Measurements from ENCODE around the gene RIPOR2. TPM values are rescaled to one million over a fixed set of nuclear protein-coding genes. Genes with fewer than 3 reads are reported as not detected.
"Not testable (repeated sequence)": the region's sequence is repeated elsewhere in the genome, so short reads cannot be mapped to it uniquely, and the experiment has no call there.

The RIPOR2 gene
- total and polyA plus RNA-seq, 2 donors (not counting 3 experiments of a cell fraction or from before 2014, with no cell fraction given): 0.10 TPM; not detected in 1

DNA sequence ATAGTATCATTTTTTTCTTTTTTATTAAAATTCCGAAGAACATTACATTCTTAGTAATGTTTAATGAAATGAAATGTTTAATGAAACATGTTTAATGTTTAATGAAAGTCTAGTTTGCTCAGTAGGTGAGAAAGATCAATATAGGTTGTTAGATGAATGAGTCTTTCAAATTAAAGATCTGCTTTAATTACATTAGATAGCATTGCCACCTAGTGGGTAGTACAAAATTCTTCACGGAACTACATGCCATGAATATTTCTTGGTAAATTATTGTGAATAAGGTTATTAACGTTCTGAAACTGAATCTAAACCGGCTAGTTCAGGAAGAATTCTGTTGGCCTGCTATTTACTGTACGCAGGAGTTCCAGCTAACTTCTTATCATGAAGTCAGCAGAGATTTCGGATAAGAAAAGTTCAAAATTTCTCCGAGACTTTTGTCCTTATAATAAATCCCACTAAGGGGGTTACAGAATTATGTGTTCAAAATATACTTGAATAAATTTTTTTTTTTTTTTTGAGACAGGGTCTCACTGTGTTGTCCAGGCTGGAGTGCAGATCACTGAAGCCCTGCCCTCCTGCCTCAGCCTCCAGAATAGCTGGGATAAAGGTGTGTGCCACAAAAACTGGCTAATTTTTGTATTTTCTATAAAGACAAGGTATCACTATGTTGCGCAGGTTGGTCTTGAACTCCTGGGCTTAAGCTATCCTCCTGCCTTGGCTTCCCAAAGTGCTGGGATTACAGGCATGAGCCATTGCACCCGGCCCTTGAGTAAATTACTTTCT, 168.9 kb downstream of the RIPOR2 start:
- H3K27ac ChIP-seq (ENCODE audit: insufficient read depth, low read depth, low read length): no peak overlapping the region
- TF ChIP-seq, protein P1, sequence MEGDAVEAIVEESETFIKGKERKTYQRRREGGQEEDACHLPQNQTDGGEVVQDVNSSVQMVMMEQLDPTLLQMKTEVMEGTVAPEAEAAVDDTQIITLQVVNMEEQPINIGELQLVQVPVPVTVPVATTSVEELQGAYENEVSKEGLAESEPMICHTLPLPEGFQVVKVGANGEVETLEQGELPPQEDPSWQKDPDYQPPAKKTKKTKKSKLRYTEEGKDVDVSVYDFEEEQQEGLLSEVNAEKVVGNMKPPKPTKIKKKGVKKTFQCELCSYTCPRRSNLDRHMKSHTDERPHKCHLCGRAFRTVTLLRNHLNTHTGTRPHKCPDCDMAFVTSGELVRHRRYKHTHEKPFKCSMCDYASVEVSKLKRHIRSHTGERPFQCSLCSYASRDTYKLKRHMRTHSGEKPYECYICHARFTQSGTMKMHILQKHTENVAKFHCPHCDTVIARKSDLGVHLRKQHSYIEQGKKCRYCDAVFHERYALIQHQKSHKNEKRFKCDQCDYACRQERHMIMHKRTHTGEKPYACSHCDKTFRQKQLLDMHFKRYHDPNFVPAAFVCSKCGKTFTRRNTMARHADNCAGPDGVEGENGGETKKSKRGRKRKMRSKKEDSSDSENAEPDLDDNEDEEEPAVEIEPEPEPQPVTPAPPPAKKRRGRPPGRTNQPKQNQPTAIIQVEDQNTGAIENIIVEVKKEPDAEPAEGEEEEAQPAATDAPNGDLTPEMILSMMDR (IDR thresholded peaks at IDR 0.05; ENCODE audit: extremely low read depth in 1 of 2, insufficient read depth in 1 of 2, low read depth in 1 of 2, low read length in 2 of 2): peak; percentile 17 to 31
- TF ChIP-seq MYC (IDR thresholded peaks at IDR 0.05; ENCODE audit: low read depth, low read length) (no peak), GATA2 (IDR thresholded peaks at IDR 0.05; ENCODE audit: insufficient read depth, insufficient read length, low read depth, low read length) (no peak)
- H3K4me2 ChIP-seq (ENCODE audit: insufficient read depth, low read length): no peak overlapping the region
- intact Hi-C loops (cut with micrococcal nuclease): loop anchor here (1.0 to 2.0 kb wide), 6 partner anchors 46 to 336 kb away; no protein-coding TSS in a partner anchor
- BruUV-seq (replicated peaks): no TSS peak
- CTCF ChIA-PET: interaction anchor here (0.8 to 7.5 kb wide), 10 partner anchors 24 to 251 kb away, joined by 3 to 99 read pairs (median 4); partner anchors contain the start of gene C6orf62
- no peaks in the 10 kb centered on the region for H3K4me1 ChIP-seq (ENCODE audit: control insufficient read depth, extremely low read depth, insufficient read depth, low read length)
- no peak overlapping the region for H3K4me3 ChIP-seq (replicated peaks in 1 of 3; ENCODE audit: insufficient read depth in 1 of 3, low read depth in 1 of 3, low read length in 3 of 3)
- POLR2A ChIA-PET: interaction anchor here (1.3 kb wide), 1 partner anchor 47 kb away, joined by 3 read pairs; no protein-coding TSS in a partner anchor
- H3K79me2 ChIP-seq (ENCODE audit: control insufficient read depth, insufficient read depth, low read length): no peaks in the 10 kb centered on the region
- H3K9ac ChIP-seq (replicated peaks; ENCODE audit: extremely low read depth, insufficient read depth, low read length): no peak overlapping the region
- H3K36me3 ChIP-seq (ENCODE audit: control insufficient read depth in 2 of 2, extremely low read depth in 1 of 2, insufficient read depth in 2 of 2, low read length in 2 of 2): no peaks in the 10 kb centered on the region
- no peaks in the 10 kb centered on the region for H3K9me3 ChIP-seq (replicated peaks; ENCODE audit: control insufficient read depth, insufficient read depth, low read length)
- no peaks in the 10 kb centered on the region for H3K9me1 ChIP-seq (replicated peaks; ENCODE audit: control insufficient read depth, extremely low read depth, insufficient read depth, low read length)
- DNase-seq (ENCODE audit: low read depth, low spot score) (peak; percentile 44), FAIRE-seq (peak; percentile 21)
- no peak overlapping the region for H2AFZ ChIP-seq (ENCODE audit: low read depth, low read length)
- H3K27me3 ChIP-seq (ENCODE audit: control insufficient read depth in 2 of 2, insufficient read depth in 2 of 2, low read length in 2 of 2): no peaks in the 10 kb centered on the region
- no peaks in the 10 kb centered on the region for H4K20me1 ChIP-seq (replicated peaks; ENCODE audit: control insufficient read depth, extremely low read depth, insufficient read depth, low read length)
- dilution Hi-C loops (cut with MboI; ENCODE audit: extremely low pct_ligation_motif_present, low sequenced_read_pairs): no loop called here

DNA sequence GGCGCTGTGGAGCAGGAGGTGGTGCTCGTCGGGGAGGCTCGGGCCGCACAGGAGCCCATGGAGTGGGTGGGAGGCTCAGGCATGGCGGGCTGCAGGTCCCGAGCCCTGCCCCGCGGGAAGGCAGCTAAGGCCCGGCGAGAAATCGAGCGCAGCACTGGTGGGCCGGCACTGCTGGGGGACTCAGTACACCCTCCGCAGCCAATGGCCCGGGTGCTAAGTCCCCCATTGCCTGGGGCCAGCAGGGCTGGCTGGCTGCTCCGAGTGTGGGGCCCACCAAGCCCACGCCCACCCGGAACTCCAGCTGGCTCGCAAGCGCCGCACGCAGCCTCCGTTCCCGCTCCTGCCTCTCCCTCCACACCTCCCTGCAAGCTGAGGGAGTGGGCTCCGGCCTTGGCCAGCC, 169.8 kb downstream of the RIPOR2 start:
- H3K9me1 ChIP-seq (replicated peaks; ENCODE audit: control insufficient read depth, extremely low read depth, insufficient read depth, low read length); BruUV-seq (replicated peaks); H2AFZ ChIP-seq (ENCODE audit: low read depth, low read length); H3K4me3 ChIP-seq (replicated peaks in 1 of 3; ENCODE audit: insufficient read depth in 1 of 3, low read depth in 1 of 3, low read length in 3 of 3); FAIRE-seq; H3K4me2 ChIP-seq (ENCODE audit: insufficient read depth, low read length); H3K79me2 ChIP-seq (ENCODE audit: control insufficient read depth, insufficient read depth, low read length); H3K36me3 ChIP-seq (ENCODE audit: control insufficient read depth in 2 of 2, extremely low read depth in 1 of 2, insufficient read depth in 2 of 2, low read length in 2 of 2); DNase-seq (ENCODE audit: low read depth, low spot score); H3K4me1 ChIP-seq (ENCODE audit: control insufficient read depth, extremely low read depth, insufficient read depth, low read length); H4K20me1 ChIP-seq (replicated peaks; ENCODE audit: control insufficient read depth, extremely low read depth, insufficient read depth, low read length); dilution Hi-C loops (cut with MboI; ENCODE audit: extremely low pct_ligation_motif_present, low sequenced_read_pairs); H3K27me3 ChIP-seq (ENCODE audit: control insufficient read depth in 2 of 2, insufficient read depth in 2 of 2, low read length in 2 of 2); H3K9ac ChIP-seq (replicated peaks; ENCODE audit: extremely low read depth, insufficient read depth, low read length); H3K9me3 ChIP-seq (replicated peaks; ENCODE audit: control insufficient read depth, insufficient read depth, low read length); H3K27ac ChIP-seq (ENCODE audit: insufficient read depth, low read depth, low read length): not testable (repeated sequence)
- POLR2A ChIA-PET: interaction anchor here (1.3 kb wide), 1 partner anchor 46 kb away, joined by 3 read pairs; no protein-coding TSS in a partner anchor
- intact Hi-C loops (cut with micrococcal nuclease): loop anchor here (1.0 to 2.0 kb wide), 6 partner anchors 45 to 335 kb away; no protein-coding TSS in a partner anchor
- CTCF ChIA-PET: interaction anchor here (0.8 to 7.5 kb wide), 10 partner anchors 9 to 252 kb away, joined by 3 to 99 read pairs (median 4); partner anchors contain the start of gene C6orf62

DNA sequence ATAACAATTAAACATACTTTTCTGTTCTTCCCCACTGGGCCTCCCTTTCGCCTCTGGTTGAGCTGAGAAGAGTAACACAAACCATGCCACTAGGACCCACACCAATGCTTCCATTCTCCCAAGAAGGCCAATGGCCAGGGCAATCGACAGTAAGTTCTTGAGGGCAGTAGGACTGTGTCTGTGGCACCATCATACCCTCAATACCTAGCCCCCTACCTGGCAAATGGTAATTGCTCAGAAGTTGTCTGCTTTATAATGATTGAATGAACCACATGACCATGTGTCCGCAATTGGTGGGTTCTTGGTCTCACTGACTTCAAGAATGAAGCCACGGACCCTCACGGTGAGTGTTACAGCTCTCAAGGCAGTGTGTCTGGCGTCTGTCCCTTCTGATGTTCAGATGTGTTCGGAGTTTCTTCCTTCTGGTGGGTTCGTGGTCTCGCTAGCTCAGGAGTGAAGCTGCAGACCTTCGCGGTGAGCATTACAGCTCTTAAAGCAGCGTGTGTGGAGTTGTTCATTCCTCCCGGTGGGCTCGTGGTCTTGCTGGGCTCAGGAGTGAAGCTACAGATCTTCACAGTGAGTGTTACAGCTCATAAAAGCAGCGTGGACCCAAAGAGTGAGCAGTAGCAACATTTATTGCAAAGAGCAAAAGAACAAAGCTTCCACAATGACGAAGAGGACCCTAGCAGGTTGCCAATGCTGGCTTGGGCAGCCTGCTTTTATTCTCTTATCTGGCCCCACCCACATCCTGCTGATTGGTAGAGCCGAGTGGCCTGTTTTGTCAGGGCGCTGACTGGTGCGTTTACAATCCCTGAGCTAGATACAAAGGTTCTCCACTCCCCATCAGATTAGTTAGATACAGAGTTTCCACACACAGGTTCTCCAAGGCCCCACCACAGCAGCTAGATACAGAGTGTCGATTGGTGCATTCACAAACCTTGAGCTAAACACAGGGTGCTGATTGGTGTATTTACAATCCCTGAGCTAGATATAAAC, 170.6 kb downstream of the RIPOR2 start:
- H3K9me1 ChIP-seq (replicated peaks; ENCODE audit: control insufficient read depth, extremely low read depth, insufficient read depth, low read length); H3K9me3 ChIP-seq (replicated peaks; ENCODE audit: control insufficient read depth, insufficient read depth, low read length); H3K4me1 ChIP-seq (ENCODE audit: control insufficient read depth, extremely low read depth, insufficient read depth, low read length); DNase-seq (ENCODE audit: low read depth, low spot score); H3K79me2 ChIP-seq (ENCODE audit: control insufficient read depth, insufficient read depth, low read length); intact Hi-C loops (cut with micrococcal nuclease); H3K4me2 ChIP-seq (ENCODE audit: insufficient read depth, low read length); H3K9ac ChIP-seq (replicated peaks; ENCODE audit: extremely low read depth, insufficient read depth, low read length); H3K36me3 ChIP-seq (ENCODE audit: control insufficient read depth in 2 of 2, extremely low read depth in 1 of 2, insufficient read depth in 2 of 2, low read length in 2 of 2); H4K20me1 ChIP-seq (replicated peaks; ENCODE audit: control insufficient read depth, extremely low read depth, insufficient read depth, low read length); FAIRE-seq; H3K27ac ChIP-seq (ENCODE audit: insufficient read depth, low read depth, low read length); dilution Hi-C loops (cut with MboI; ENCODE audit: extremely low pct_ligation_motif_present, low sequenced_read_pairs); H3K4me3 ChIP-seq (replicated peaks in 1 of 3; ENCODE audit: insufficient read depth in 1 of 3, low read depth in 1 of 3, low read length in 3 of 3); H3K27me3 ChIP-seq (ENCODE audit: control insufficient read depth in 2 of 2, insufficient read depth in 2 of 2, low read length in 2 of 2); H2AFZ ChIP-seq (ENCODE audit: low read depth, low read length): not testable (repeated sequence)
- ChIA-PET POLR2A (interaction anchor here (1.3 kb wide), 1 partner anchor 45 kb away, joined by 3 read pairs; no protein-coding TSS in a partner anchor), CTCF (interaction anchor here (1.1 to 7.5 kb wide), 7 partner anchors 10 to 183 kb away, joined by 3 to 99 read pairs (median 6); partner anchors contain the start of gene C6orf62)
- TSS peak; percentile 89 for BruUV-seq (replicated peaks)

Measured in endothelial cell of umbilical vein (primary cell).